Pulmonary artery endothelial cell (primary cell): ENCODE data around the gene GNAT1. TPM values are rescaled to one million over a fixed set of nuclear protein-coding genes. Genes with fewer than 3 reads are reported as not detected.

Experiments used
- DNase-seq: peaks from one replicate; pipeline ENCODE4 v3.0.0-alpha.2; 2011; ENCODE audit warnings: low read depth, low spot score
- total RNA-seq: library from RNA; depleted of rRNA; stranded (reverse); fragments of >200 nt; gene quantifications from 2 replicates; pipeline ENCODE4 v1.2.3, GENCODE V29; 2014

The GNAT1 gene
- total RNA-seq, 1 donor from 2014 or later = under 0.01 TPM

DNA sequence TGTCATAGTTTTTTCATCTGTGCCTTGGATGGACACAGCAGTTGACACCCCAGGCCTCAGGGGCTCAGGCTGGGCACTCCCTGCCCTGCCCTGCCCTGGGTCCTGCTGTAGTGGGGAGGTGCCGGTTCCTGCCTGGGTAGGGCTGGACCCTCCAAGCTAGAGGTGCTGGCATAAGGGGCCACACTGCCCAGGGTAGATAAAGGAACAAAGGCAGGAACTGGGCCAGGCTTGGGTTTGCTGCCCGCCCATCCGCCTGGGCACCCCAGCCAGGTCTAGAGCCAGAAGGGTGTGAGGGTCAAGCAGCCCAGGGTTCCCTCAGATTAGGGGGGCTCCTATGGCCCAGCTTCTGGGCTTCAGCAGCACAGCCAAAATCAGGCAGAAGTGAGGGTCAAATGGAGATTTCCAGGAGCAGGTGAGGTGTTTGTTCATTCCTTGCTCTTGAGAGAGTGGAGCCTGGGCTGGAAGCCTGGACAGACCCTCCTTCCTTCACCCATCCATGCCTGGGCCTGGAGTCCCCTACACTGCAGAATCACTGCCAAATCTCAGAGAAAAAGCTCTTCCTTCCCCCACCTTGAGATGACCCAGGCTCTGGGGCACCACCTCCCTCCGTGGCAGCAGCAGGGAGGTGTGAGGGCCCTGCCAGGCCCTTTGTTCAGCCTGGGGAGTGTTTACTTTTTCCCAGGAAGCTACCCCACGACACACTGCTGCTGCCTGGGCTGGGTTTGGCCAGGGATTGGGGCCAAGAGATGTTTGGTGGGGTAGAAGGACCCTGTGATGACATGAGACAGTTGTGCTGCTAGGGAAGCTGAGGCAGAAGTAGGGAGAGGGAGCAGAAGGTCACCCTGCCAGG, 29.2 kb upstream of the GNAT1 start:
- DNase-seq = no peak

DNA sequence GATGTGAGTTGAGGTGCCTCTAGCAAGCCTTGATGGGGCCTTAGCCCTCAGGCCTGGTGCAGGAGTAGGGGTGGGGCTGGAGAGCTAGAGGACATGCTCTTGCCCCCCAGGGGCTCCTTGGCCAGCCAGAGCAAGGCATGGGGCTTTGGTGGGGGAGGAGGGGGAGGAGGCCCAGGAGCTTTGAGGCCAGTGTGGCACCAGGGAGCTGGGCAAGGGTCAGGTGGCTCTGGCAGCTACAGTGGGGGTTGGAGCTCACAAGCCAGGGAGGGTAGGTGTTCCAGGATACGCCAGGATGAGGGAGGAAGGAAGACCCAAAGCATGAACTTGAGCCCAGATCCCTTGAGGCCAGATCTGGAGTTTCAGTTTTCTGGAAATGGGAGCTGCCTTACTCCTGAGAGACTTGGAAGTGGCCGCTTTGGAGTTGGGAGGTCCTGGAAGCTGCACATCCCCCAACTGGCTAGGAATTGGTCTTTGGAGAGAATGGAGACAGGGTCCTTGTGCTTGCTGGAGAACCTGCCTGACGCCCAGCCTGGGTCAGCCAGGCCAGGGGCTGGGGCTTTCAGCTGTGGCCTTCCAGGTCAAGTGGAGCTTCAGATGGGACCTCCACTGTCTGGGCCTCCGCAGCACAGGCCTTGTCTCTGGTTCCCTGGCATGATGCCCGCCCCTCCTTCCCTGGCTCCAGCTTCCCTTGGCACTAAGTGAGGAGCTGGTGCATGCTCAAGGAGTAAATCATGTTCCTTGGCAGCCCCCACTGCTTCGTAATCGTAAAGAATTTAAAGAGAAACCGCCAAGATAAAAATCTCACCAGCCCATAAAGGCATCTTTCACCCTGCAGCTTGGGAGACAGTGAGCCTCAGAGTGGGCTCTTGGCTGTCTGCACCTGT, 27.6 kb upstream of the GNAT1 start:
- DNase-seq = peak; percentile 49

DNA sequence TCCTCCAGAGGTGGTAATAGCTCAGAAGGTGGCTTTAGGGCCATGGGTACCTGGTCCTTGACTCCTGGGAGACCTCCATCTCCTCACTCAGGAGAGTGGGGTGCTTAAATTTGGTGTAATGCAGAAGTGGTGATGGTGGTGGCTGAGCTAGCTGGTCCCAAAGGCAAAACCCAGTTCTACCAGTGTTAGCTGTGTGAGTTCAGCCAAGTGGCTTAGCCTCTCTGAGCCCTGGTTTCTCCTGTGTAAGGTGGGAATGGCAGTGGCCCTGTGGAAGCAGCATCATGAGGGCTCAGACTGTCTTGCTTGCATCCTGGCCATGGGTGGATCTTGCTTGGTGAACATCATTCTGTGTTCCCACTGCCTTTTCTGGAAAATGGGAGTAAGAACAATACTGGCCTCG, 26.9 kb upstream of the GNAT1 start:
- DNase-seq = no peak

DNA sequence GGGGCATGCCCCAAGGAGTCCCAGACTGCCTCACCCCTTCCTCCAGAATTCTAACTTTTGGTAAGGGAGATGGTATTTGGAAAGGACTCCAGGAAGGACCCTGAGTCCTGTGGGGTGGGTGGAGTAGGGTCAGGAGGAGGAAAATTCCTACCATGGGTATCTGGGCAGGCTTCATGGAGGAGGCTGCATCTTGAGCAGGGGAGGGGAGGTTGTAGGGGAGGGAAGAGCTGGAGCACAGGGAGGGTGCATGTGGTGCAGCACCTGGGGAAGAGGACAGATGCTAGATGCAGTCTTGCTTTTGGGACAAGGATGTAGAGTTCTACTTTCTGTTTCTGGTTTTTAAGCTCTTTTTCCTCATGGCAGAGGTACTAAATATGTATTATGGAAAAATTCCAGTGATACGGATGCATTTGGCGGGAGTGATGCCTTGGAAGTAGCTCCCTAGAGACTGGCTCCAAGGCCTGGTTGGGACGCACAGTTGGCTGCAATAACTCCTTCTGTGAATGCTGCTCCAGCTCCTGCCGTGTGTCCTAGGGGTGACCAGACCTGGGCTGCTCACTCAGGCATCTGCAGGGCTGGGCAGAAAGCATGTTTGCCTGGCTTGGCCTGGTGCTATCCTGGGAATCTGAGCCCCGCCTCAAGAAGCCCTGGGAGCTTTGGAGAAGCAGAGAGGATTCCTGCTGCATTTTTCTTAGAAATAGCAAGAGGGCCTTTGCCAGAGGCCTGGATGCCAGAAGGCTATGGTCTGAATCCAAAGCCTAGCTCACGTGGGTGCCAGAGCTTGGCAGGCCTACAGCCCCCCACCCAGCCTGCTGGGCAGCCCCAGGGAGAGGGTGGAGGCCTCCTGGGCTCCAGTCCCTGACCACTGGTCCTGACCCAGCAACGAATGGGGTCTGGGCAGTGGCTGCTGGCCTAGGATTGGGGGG, 26.2 kb upstream of the GNAT1 start:
- no peak for DNase-seq

DNA sequence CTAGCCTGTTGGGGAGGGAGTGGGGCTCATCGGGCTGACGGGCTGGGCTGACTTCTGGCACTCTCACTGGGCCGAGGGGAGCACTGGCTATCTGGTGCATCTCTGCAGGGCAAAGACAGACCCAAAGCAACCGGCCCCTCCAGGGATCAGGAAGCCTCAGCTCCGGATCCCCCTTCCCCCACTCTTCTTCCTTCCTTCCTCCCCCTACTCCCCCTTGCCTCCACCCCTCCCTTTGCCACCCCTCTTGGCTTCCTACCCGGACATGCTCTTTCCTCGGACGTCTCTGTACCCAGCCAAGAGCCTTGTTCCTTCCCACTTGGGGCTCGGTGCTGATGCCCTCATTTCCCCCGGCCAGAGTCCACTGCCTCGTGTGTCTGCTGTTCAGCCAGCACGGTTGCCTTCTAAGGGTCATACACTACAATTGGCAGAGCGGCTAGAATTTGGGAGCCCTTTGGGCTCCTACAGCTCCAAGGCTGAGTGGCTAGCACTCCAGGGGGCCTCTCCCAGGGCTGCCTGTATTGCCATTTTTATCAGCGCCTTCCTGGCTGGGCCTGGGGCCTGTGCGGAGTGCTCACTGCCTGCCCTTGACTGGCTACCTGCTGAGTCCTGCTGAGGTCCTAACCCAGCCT, 25.4 kb upstream of the GNAT1 start:
- no peak for DNase-seq

DNA sequence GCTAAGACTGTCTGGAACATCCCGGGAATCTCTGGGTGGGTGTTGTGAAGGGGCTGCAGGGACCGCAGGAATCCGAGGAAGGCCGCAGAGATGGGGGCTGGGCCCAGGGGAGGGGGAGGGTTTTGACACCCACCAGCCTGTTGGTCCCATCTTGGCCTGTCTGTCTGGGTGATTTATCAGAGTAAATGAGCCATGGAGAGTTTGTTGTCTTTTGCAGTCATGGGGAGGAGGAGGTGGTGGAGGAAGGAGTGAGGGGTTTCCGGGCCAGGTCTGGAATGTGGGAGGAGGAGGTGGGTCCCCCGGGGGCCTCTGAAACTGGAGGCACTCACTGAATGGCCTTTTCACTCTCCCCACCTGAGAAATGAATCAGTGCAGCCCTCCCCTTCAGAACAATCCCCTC, 24.8 kb upstream of the GNAT1 start:
- DNase-seq = no peak

DNA sequence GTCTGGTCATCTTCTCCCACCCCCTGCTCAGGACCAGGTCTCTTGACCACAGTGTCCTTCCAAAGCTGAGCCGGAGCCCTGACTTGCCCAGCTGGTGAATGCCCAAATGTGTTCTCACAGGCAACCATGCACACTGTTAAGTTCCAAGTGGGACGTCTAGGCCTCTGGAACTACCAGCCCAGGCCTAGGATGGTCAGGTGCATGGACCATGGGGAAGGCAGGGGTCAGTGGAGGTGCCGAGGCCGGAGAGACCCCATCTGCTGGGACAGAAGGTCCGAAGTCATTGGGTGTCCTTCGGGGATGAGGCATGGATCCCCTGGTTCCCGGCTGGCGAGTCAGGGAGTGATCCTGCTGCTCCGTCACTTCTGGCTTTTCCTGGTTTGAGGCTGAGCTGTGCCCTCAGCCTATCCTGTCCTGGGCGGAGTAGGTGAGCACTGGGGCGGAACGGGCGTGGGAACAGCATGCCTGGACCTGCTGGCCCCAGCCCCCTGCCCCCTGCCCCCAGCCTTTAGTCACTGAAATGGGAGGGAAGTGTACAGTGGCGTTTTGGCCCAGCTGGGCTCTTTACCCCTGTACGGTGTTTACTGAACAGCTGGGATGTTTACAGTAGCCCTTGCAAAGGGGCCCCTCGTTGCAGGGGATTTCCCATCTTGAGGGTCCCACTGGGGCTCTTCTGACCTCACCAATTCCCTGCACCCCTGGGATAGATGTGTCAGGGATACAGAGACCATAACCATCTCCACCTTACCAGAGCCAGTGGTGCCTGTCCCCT, 24.2 kb upstream of the GNAT1 start:
- DNase-seq = no peak

DNA sequence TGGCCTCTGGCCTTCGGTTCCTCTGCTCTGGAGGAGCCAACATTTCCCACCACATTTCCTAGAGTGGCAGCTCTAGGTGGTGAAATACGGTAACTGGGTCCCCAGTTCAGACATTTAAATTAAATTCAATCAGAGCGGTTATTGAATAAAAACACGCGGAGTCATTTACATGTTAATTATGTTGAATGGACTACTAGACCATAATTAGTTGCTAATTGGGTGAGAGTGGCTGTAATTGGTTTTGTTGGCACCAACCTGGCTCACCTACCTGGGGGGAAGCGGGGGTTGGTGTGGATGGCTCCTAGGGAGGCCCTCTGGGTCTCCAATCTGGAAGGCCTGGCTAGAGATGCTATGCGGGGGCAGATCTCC, 23.6 kb upstream of the GNAT1 start:
- DNase-seq = no peak

DNA sequence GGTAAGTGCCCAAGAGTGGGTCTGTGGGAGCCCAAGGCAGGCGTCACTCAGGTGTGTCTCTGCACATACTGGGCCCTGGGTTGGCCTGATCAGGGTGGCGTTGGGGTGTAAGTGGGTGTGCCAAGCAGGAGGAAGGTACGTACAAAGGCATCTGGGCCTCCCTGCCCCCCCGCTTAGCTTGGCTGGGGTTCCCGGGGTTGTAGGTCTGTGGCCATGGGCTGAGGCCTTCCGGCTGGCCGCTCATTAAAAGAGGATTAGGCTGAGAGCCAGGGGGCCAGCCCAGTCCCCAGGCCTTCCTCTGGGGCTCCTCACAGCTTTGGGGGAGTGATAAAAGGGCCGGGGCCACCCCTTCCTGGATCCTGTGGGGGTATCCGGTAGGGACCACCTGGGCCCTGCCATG, 23.0 kb upstream of the GNAT1 start:
- no peak for DNase-seq

DNA sequence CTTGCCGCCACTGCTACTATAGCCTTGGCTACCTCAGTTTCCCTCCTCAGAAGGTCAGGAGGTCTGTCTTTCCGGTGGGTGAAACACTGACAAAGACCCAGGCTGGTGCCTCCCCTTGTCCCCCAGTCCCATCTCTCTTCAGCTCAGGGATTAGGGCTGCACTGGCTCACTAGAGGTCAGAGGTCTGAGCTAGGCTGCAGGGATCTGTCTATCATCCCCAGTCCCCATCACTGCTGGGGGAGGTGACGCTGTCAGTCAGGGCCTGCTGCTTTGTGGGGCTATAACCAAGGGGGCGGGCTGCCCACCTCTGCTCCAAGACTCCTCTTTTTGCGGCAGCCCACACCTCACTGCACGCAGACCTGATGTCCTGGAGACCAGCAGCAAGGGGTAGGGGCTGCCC, 22.6 kb upstream of the GNAT1 start:
- DNase-seq = no peak

DNA sequence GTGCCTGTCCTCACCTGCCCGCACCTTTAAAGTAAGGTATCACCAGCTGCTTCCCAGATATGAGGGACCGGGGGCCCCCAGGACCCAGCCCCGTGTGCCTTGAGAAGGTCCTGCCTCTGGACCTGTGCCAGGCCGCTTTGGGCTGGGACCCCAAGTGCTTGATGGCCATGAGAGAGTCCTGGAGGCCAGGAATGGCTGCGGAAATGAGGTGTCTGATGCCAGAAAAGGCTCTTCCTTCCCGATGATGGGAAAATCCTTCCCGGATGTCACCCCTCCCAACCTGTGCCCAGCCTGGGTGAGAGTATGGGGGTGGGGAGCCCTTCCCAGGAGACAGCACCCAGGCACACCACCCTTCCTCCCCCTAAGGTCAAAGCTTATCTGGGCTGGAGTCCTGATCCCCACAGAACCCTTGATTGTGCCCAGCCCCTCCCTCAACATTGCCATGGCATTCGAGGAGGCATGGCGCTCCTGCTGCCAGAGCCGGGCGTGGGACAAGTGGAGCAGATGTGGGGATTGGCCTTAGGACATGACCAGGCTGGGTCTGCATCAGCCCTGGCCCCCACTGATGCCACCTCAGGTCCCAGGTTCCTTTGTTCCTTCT, 22.1 kb upstream of the GNAT1 start:
- DNase-seq = no peak

DNA sequence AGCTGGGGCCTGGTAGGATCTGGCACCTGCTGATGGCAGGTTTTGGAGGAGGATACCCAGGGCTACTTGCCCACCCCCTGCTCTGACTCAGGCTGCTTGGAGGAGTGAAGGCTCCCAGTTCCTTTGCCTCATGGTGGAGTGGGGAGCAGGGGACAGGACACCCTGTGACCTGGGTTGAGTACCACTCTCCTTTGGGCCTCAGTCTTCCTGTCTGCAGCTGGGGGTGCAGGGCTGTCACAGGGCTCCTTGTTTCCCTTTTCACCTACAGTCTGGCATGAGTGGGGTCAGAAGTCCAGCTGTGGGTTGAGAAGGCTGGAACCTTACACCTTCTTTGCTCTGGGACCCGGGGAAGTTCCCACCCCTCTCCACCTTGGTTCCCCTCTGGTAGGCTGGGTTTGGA, 21.6 kb upstream of the GNAT1 start:
- DNase-seq = no peak

DNA sequence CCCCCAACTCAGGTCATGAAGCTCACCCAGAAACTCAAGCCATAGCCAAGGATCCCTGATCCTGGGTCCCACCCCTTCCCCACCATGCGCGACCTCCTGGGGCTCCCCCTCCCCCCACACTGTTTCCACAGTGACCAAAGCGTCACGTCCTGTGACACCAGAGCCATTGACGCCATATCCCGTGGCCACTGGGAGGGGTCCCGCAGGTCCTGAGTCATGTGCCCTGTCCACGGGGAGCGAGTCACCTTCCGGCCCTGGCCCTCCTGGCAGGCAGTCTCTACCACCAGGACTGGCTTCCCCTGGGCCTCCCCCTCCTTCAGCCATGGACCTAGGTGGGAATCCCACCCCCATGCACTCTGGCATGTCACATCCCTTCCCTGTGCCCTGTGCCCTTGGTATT, 20.7 kb upstream of the GNAT1 start:
- peak; percentile 84 for DNase-seq

DNA sequence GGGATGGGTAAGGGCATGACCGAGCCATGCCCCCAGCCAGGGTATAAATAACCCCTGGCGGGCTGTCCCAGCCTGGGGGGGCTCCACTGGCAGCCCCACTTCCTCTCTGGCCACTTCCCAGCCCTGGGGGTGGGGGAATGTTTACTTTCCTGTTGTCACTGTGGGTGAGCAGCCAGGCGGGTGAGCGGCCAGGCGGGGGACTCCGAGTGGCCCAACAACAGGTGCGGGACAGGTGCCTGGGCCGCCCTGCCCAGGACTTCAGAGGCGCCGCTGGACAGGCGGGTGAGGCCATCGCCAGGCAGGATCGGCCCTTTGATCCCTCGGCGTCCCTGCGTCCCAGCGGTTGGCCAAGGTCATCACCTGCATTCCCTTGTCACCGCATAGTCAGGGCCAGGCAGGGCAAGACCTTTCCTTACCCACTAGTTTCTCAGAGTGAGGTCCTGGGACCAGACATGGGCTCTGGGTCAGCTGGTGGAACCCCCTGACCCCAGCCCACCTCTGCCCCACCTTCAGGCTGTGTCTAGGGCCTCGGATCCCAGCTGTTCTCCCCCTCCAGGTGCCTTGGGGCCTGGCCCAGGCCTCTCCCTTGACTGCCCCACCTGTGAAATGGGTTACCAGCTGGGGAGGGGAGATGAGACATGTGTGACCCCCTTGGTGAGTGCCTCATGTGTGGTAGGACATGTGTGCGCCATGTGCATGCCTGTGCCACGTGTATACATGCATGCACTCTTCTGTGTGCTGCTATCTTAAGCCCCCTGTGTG, 19.7 kb upstream of the GNAT1 start:
- DNase-seq = no peak

DNA sequence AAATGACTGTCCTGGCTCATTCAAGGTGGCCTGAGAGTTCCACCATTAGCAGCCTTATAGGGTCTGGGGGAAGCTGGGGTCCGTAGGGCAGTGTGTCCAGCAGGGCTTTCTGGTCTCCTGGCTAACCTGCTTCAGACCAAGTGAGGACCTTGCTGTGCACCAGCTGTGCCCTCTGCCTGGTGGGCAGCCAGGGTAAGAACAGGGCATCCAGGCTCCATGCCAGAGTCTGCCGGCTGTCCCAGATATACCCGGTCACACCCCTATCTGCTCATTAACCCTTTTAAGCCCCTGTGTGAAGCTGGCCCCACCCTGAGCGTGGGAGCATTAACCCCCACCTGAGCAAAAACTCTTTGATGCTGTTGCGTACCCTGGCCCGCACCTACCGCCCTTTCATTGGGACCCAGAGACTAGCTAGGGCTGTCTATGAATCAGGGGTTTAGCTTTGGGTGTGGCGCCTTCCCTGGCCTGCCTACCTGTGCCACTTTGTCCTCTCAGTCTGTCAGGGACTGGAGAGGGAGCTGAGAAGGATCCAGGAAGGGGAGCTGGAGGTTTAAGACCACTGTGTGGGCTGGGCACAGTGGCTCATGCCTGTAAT, 18.7 kb upstream of the GNAT1 start:
- DNase-seq = no peak

DNA sequence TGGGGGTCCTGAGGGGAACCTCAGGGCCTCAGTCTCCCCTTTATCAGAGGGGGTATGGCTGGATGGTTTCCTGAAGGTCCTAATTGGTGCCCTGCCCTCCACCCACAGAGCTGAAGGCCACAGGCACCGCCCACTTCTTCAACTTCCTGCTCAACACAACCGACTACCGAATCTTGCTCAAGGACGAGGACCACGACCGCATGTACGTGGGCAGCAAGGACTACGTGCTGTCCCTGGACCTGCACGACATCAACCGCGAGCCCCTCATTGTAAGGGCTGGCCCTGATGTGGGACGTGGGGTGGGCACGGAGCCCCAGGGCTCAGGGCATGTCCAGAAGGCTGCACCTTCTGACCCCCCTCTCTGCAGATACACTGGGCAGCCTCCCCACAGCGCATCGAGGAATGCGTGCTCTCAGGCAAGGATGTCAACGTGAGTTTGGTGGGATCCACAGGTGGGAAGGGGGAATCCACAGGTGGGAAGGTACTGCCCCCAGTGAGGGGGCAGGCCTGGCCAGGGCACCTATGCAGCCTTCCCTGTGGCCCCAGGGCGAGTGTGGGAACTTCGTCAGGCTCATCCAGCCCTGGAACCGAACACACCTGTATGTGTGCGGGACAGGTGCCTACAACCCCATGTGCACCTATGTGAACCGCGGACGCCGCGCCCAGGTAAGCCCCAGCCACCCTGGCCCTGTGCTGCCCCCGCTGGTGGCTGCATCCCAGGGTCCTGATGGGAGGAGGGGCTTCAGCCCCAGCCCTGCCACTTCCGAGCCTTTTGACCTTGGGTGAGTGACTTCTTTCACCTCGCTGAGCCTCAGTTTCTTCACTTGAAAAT, 17.5 kb upstream of the GNAT1 start:
- no peak for DNase-seq

DNA sequence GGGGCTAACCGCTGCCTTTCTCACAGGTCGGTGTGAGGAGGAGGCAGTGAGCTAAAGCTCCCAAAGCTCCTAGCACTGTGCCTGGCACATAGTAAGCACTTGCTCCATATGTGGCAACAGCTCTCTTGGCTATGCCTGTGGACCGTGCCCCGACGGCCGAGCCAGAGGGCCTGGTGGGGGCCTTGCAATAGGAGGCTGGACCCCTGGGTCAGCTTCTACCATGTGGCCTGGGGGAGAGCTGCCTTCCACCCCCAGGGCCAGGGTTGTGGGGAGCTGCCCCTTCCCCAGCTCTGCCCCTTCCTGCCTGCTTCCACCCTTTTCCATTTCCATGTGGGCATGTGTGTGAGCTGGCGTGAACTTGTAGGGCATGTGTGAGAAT, 16.9 kb upstream of the GNAT1 start:
- no peak for DNase-seq

DNA sequence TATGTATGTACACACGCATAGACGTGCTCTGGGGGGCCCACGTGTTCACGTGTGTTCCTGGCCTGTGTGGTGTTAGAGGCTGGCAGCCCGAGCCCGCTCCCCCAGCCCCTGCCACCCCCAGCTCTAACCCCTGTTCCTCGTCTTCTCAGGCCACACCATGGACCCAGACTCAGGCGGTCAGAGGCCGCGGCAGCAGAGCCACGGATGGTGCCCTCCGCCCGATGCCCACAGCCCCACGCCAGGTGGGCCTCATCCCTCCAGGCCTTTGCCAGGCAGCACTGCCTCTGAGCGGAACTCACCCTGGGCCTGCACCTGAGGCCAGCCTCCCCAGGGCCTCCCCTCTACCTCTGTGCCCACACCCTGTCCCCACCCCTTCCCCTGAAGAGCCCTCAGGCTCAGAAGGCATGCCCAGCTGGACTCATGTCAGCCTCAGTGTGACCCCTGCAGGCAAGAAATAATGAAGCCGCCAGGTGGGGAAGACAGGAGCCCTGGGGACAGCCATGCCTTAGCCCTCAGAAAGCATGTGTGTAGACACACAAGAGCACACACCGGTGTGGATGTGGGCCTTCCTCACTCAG, 16.4 kb upstream of the GNAT1 start:
- DNase-seq = no peak
